ENCODE results near the gene SDR42E2. TPM values are rescaled to one million over a fixed set of nuclear protein-coding genes. Genes with fewer than 3 reads are reported as not detected.
A peak's percentile ranks its signal among the peaks of the same experiment; 100 is the strongest.
"Not testable (repeated sequence)": the region's sequence is repeated elsewhere in the genome, so short reads cannot be mapped to it uniquely, and the experiment has no call there.

The SDR42E2 gene
- total and polyA plus RNA-seq, 10 of the 15 experiments (the other 5 are each of a cell fraction or from before 2014, with no cell fraction given): 0.01 to 0.09 (median 0.08) TPM; not detected in 4

DNA sequence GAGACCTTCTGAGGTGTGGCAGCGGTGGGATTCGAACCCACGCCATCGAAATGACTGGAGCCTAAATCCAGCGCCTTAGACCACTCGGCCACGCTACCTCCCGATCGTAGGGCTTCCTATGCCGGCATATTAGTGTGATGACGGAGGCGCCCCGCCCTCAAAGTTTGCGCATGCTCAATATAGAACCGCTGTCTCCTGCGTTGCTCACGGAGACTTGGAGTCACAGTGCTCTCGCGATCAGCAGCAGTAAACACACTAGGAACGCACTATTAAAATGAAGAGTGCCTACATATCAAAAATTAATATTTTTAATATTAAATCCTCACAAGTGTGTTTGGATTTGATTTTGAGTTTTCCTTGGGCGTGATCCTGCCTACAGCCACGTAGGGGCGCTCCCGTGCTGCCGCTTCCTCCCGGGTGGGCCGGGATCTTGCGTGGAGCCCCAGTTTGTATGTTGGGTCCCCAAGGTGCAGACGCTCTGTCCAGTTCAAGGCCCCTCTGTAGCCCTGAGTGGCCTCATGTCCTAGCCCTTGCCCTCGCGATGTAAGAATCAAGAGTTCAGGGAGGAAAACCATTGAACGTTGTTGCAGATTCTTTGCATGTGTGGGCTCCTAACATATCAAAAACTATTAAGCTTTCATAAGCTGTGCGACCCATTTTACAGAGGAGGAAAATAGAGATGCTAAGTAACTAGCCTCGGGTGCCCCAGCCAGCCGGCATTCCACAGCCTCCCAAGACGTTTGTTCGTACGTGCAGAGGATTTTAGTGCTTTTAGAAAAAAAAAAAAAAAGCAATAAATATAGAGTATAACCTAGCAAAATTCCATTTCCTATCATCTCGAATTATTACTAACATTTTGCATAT, 33.6 kb downstream of the SDR42E2 start (continued):
- TF ChIP-seq ELK1 (IDR thresholded peaks at IDR 0.05; ENCODE audit: low read depth, low read length) (0 out of 2 replicates have a peak, but pooled peaks have one; percentile 35), EED (IDR thresholded peaks at IDR 0.05; ENCODE audit: low read depth) (0 out of 2 replicates have a peak, but pooled peaks have one; percentile 24), CHD1 (IDR thresholded peaks at IDR 0.05; ENCODE audit: low read depth, low read length) (0 out of 2 replicates have a peak, but pooled peaks have one; percentile 56), EP300 (IDR thresholded peaks at IDR 0.05; ENCODE audit: borderline replicate concordance in 1 of 2, control insufficient read depth in 1 of 2, low read depth in 2 of 2, low read length in 2 of 2) (peak in 1 of 2 experiments; percentile 70; a peak in 1 of 4 replicates), RB1 (IDR thresholded peaks at IDR 0.05; ENCODE audit: borderline replicate concordance) (peak; percentile 10; the same call in 1 of the 2 replicates), MXI1 (IDR thresholded peaks at IDR 0.05; ENCODE audit: low read depth, low read length) (0 out of 2 replicates have a peak, but pooled peaks have one; percentile 61), ZNF24 (IDR thresholded peaks at IDR 0.05) (peak; percentile 100), HDAC2 (IDR thresholded peaks at IDR 0.05) (no peak), CBX3 (IDR thresholded peaks at IDR 0.05; ENCODE audit: borderline replicate concordance, low read depth) (no peak)
- TF ChIP-seq, protein P1, sequence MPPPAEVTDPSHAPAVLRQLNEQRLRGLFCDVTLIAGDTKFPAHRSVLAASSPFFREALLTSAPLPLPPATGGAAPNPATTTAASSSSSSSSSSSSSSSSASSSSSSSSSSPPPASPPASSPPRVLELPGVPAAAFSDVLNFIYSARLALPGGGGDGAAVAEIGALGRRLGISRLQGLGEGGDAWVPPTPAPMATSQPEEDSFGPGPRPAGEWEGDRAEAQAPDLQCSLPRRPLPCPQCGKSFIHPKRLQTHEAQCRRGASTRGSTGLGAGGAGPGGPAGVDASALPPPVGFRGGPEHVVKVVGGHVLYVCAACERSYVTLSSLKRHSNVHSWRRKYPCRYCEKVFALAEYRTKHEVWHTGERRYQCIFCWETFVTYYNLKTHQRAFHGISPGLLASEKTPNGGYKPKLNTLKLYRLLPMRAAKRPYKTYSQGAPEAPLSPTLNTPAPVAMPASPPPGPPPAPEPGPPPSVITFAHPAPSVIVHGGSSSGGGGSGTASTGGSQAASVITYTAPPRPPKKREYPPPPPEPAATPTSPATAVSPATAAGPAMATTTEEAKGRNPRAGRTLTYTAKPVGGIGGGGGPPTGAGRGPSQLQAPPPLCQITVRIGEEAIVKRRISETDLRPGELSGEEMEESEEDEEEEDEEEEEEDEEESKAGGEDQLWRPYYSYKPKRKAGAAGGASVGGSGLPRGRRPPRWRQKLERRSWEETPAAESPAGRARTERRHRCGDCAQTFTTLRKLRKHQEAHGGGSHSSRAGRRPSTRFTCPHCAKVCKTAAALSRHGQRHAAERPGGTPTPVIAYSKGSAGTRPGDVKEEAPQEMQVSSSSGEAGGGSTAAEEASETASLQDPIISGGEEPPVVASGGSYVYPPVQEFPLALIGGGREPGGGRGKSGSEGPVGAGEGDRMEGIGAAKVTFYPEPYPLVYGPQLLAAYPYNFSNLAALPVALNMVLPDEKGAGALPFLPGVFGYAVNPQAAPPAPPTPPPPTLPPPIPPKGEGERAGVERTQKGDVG (CRISPR knock-in tag; IDR thresholded peaks at IDR 0.05): no peak

DNA sequence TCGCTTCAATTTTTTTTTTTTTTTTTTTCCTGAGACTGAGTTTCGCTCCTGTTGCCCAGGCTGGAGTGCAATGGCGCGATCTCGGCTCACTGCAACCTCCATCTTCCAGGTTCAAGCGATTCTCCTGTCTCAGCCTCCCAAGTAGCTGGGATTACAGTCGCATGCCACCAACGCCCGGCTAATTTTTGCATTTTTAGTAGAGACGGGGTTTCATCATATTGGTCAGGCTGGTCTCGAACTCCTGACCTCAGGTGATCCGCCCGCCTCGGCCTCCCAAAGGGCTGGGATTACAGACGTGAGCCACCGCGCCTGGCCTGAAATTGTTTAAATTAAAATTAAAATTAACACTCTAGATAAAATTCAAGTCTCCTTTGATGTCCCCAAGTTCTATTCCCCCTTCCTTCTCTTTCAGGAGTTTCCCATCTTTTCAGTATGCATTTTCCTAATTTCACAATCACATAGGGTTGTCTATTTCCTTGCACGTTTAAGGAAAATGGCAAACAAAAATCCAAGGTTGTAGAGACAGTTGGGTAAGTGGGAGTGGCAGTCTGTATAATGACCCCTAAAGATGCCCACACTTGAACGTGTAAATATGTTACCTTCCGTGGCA, 34.4 kb downstream of the SDR42E2 start:
- ChIA-PET CTCF (interaction anchor here (0.6 to 7.8 kb wide), 11 partner anchors 9 to 183 kb away, joined by 3 to 132 read pairs (median 4); partner anchors contain the start of genes EEF2K and POLR3E), POLR2A (interaction anchor here (2.6 to 6.0 kb wide), 2 partner anchors 10 to 101 kb away, joined by 21 to 104 read pairs; partner anchors contain the start of genes EEF2K and POLR3E), RAD21 (ENCODE audit: unreplicated experiment) (interaction anchor here (0.6 to 6.8 kb wide), 8 partner anchors 10 to 1214 kb away, joined by 3 to 74 read pairs (median 4); partner anchors contain the start of genes EEF2K and POLR3E), SMC1A (ENCODE audit: uncharacterized antibody, unreplicated experiment) (interaction anchor here (2.7 to 9.0 kb wide), 4 partner anchors 8 to 101 kb away, joined by 16 to 86 read pairs (median 22); partner anchors contain the start of genes EEF2K and POLR3E)
- not testable (repeated sequence) for H4K20me1 ChIP-seq (ENCODE audit: control insufficient read depth, insufficient read depth); H2AFZ ChIP-seq (ENCODE audit: control insufficient read depth, low read depth, low read length); H3K27ac ChIP-seq (ENCODE audit: control insufficient read depth, insufficient read depth); H3K79me2 ChIP-seq (ENCODE audit: control insufficient read depth, insufficient read depth, low read length); H3K27me3 ChIP-seq (replicated peaks in 1 of 2; ENCODE audit: control insufficient read depth in 2 of 2, insufficient read depth in 2 of 2, low read length in 1 of 2); ATAC-seq; H3K9ac ChIP-seq (ENCODE audit: control insufficient read depth, insufficient read depth, low read length); DNase-seq (ENCODE audit: low read depth, low spot score); H3K9me3 ChIP-seq (replicated peaks; ENCODE audit: control insufficient read depth, insufficient read depth, low read length); H3K36me3 ChIP-seq (ENCODE audit: control insufficient read depth in 2 of 2, insufficient read depth in 2 of 2, low read length in 1 of 2); BruUV-seq (replicated peaks); FAIRE-seq
- intact Hi-C loops (cut with micrococcal nuclease; ENCODE audit: unreplicated experiment): loop anchor here (2.0 kb wide), 1 partner anchor 44 kb away; no protein-coding TSS in a partner anchor
- WGBS (ENCODE audit: insufficient coverage, insufficient replicate concordance, low lambda C conversion rate, missing lambda C conversion rate): 13% methylated on average over 16 of the region's 20 CpGs
- Histone ChIP-seq H3K4me2 (ENCODE audit: control insufficient read depth, insufficient read depth) (peak overlapping the region; percentile 84), H3K4me3 (peak overlapping the region; percentile 89; the same call in 1 of the 2 replicates), H3K4me1 (ENCODE audit: control insufficient read depth, insufficient read depth, low read length) (peaks cover 41% of the 10 kb centered on the region)
- in situ Hi-C loops (cut with MboI): loop anchor here (5.0 kb wide), 1 partner anchor 101 kb away; the partner anchor contains the start of gene POLR3E

Data from GM12878 (cell line).